AG04449 (cell line): ENCODE measurements around the gene FITM1.

ENCODE experiments used
- CTCF ChIA-PET: fragments of 350-600 bp; formaldehyde crosslinking; extraction: SDS; loops from one replicate; lab custom pipeline; 2021; ENCODE audit warnings: antibody characterized with exemption; lab: Yijun Ruan, JAX
- POLR2A ChIA-PET: fragments of 400-600, 350-600 bp; formaldehyde crosslinking; extraction: SDS; loops from one replicate; lab custom pipeline; 2020; ENCODE audit warnings: antibody characterized with exemption, inconsistent platforms; lab: Yijun Ruan, JAX
- DNase-seq: peaks from one replicate; pipeline ENCODE4 v3.0.0-alpha.2; 2010; ENCODE audit warnings: low read depth, low spot score
- H3K4me3 ChIP-seq: 2 replicates; pipeline ENCODE4 v1.5.1; 2011; ENCODE audit warnings: low read depth, mild to moderate bottlenecking, control low read depth, low read length
- TF ChIP-seq, protein P1 (sequence below): IDR thresholded peaks from one replicate; pipeline ENCODE4 v1.5.1; 2011; ENCODE audit warnings: mild to moderate bottlenecking, moderate library complexity, low read length, control low read depth, inconsistent platforms; ENCODE audit not compliant: insufficient read depth; ENCODE audit errors: missing control alignments

Gene FITM1

DNA sequence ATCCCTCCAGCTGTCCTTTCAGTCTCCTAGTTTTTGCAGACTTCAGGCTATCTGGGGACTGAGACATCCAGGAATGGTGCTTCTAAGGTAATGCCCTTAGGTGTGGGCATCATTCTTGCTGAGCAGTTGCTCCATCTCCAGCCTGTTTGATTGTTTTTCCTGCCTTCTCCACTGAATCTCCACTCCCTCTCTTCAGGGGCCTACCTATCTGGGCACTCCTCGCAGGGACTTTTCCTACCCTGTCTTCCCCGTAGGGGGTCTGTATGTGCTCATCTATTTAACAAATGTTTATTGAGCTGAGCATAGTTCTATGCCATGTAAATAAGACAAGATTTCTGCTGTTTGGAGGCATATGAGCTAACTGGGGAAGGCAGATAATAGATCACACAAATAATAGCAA, 2.5 kb downstream of the FITM1 start:
- ChIA-PET CTCF (interaction anchor here (0.8 to 2.0 kb wide), 4 partner anchors 13 to 28 kb away, joined by 3 to 8 read pairs (median 6); partner anchors contain the start of genes IRF9, NRL and PSME2), POLR2A (no interaction called here)
- no peak overlapping the region for H3K4me3 ChIP-seq
- TF ChIP-seq, protein P1, sequence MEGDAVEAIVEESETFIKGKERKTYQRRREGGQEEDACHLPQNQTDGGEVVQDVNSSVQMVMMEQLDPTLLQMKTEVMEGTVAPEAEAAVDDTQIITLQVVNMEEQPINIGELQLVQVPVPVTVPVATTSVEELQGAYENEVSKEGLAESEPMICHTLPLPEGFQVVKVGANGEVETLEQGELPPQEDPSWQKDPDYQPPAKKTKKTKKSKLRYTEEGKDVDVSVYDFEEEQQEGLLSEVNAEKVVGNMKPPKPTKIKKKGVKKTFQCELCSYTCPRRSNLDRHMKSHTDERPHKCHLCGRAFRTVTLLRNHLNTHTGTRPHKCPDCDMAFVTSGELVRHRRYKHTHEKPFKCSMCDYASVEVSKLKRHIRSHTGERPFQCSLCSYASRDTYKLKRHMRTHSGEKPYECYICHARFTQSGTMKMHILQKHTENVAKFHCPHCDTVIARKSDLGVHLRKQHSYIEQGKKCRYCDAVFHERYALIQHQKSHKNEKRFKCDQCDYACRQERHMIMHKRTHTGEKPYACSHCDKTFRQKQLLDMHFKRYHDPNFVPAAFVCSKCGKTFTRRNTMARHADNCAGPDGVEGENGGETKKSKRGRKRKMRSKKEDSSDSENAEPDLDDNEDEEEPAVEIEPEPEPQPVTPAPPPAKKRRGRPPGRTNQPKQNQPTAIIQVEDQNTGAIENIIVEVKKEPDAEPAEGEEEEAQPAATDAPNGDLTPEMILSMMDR: no peak
- DNase-seq: no peak

DNA sequence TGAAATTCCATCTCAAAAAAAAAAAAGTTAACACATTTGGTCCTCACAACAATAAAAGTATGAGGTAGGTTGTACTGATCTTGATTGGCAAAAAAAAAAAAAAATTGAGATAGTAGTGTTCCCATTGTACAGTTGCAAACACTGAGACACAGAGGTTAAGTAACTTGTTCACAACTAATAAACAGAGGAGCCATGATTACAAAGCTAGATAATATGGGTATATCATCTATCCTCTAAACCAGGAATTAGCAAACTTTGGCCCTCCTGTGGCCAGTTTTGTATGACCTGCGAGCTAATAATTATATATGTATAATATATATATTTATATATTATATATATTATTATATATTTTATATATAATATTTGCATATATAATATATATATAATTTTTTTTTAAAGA, 3.3 kb downstream of the FITM1 start:
- TF ChIP-seq, protein P1: no peak
- CTCF ChIA-PET: interaction anchor here (0.8 to 2.0 kb wide), 6 partner anchors 13 to 75 kb away, joined by 3 to 8 read pairs (median 4); partner anchors contain the start of genes IRF9, NRL and PSME2
- POLR2A ChIA-PET: no interaction called here
- no peak for DNase-seq
- H3K4me3 ChIP-seq: no peak overlapping the region

DNA sequence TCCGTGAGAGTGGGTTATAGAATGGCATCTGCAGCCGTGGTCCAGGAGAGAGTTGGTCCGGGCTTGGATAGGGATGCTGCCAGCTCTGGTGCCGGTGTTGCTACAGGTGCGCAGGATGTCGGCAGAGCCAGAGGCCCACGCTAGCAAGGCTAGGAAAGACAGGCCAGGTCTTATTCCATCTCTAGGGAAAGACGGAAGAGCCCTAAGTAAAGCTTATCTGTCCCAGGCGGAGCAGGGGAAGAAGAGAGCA, 5.0 kb downstream of the FITM1 start:
- H3K4me3 ChIP-seq: peak overlapping the region; percentile 73
- CTCF ChIA-PET: interaction anchor here (1.1 to 3.3 kb wide), 5 partner anchors 27 to 175 kb away, joined by 3 to 16 read pairs (median 5); partner anchors contain the start of gene CIDEB
- POLR2A ChIA-PET: interaction anchor here (0.5 to 1.7 kb wide), 4 partner anchors 12 to 42 kb away, joined by 3 to 14 read pairs (median 8); partner anchors contain the start of genes DCAF11, NRL, PCK2 and PSME2
- TF ChIP-seq, protein P1: no peak
- DNase-seq: no peak

DNA sequence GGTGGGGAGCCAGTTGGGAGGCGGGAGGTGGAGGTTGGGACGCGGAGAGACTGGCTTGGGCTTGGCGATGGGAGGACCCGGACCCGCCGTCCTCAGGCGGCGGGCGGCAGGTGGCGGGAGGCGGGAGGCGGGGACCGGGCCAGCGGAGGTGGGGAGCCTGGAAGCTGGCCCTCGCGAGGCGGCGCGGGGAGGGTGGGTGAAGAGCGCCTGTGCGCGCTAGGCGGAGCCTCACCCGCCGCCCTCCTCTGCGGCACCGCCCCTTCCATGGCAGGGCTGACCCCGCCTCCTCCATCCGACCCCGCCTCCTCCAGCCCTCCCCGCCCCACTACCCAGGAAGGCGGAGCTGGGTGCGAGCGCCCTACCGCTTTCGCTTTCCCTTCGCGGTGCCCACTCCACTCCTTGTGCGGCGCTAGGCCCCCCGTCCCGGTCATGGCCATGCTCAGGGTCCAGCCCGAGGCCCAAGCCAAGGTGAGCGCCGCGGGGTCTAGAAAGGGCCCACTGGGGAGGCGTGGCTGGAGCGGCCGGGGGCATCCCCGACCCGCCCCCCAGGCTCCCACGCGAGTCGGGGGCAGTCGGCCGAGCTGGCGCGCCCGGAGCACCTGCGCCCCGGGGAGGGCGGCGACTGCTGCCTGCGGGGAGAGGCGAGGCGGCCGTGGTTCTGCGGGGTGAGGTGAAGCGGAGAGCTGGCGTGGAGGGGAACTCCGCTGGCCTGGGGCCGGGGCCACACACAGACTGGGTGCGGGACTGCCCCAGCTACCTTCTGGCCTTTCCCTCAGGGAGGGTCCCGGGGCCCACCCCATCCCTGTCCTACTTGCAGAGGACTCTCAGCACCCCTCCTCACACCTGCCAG, 5.6 kb downstream of the FITM1 start, which contains the start of gene PSME1:
Gene PSME1, plus strand, starts transcription at position 361 of the 850 bp plus-strand sequence. Its CDS starts 69 bp downstream, at position 430.
- ChIA-PET CTCF (interaction anchor here (1.1 to 3.3 kb wide), 7 partner anchors 11 to 174 kb away, joined by 3 to 16 read pairs (median 11); partner anchors contain the start of genes CIDEB, IRF9, PSME2 and RNF31), POLR2A (interaction anchor here (0.5 to 1.7 kb wide), 7 partner anchors 9 to 106 kb away, joined by 3 to 14 read pairs (median 4); partner anchors contain the start of genes DCAF11, NRL, PCK2 and PSME2)
- H3K4me3 ChIP-seq: peak within 1 kb of the TSS; percentile 73
- TF ChIP-seq, protein P1: no peak
- no peak for DNase-seq

DNA sequence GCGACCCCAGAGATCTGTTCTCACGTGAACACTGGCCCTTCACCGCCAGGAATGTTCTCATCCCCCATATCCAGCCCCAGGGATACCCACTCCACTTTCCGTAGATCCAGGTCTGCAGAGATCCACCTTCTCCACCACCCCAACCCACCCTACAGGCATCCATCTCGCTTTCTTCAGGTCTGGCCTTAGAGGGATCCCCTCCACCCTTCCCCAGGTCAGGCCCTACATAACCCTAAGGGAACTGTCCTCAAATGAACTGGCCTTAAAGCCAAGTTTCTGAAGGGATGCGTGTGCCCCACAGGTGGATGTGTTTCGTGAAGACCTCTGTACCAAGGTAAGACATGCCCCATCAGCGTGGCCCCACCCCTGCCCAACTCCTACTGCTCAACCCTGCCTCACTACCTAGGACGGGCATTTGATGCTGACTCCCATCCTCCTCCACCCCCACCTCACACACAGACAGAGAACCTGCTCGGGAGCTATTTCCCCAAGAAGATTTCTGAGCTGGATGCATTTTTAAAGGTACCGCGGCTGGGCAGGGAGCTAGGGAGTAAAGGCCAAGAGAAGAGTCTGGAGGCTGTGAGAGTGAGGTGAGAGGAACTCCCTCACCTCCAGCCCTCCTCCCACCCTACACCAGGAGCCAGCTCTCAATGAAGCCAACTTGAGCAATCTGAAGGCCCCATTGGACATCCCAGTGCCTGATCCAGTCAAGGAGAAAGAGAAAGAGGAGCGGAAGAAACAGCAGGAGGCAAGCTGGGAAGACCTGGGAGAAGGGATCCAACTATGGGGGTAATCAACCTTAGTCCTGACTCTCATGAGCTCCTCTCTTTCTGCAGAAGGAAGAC, 6.4 kb downstream of the FITM1 start:
- POLR2A ChIA-PET: interaction anchor here (0.8 to 1.7 kb wide), 6 partner anchors 10 to 105 kb away, joined by 3 to 14 read pairs (median 5); partner anchors contain the start of genes DCAF11, NRL, PCK2 and PSME2
- CTCF ChIA-PET: interaction anchor here (0.8 to 3.3 kb wide), 7 partner anchors 10 to 171 kb away, joined by 3 to 16 read pairs (median 11); partner anchors contain the start of genes CIDEB, DCAF11, IRF9 and NRL
- no peak for DNase-seq

More for the DNA sequence above, 6.4 kb downstream of the FITM1 start:
- TF ChIP-seq, protein P1: no peak
- peak overlapping the region; percentile 73 for H3K4me3 ChIP-seq
